Astrocyte (in vitro differentiated cells and primary cell): ENCODE results near the gene PPM1G.

Experiments
- CTCF ChIP-seq: IDR thresholded peaks from 2 replicates; pipeline ENCODE4 v1.5.1; 2011; ENCODE audit warnings: low read depth, mild to moderate bottlenecking, inconsistent platforms, low read length, moderate library complexity; ENCODE audit not compliant: insufficient read depth
- EZH2 ChIP-seq: IDR thresholded peaks from 2 replicates; pipeline ENCODE4 v1.6.1; 2012; ENCODE audit warnings: mild to moderate bottlenecking, low read length, inconsistent platforms; ENCODE audit not compliant: insufficient read depth

GRCh38 chr2:27427863-27428212 is 18.4 kb upstream of the PPM1G start:
- TF ChIP-seq EZH2 (no peak), CTCF (no peak)
